OCI-LY3 (cell line): ENCODE measurements around the gene CLCN3.

ENCODE experiments used
- EZH2phosphoT487 ChIP-seq: fragments of 200-600 bp; shearing (Covaris generic); IDR thresholded peaks from 2 replicates; pipeline ENCODE4 v1.6.1; 2018; ENCODE audit warnings: antibody characterized with exemption, mixed run types, low read depth
- TF ChIP-seq, protein P1 (sequence below): fragments of 200-600, 300-600 bp; sonication (generic); IDR thresholded peaks from 2 replicates; pipeline ENCODE4 v1.5.1; 2014; ENCODE audit warnings: antibody characterized with exemption, low read length, low read depth

DNA sequence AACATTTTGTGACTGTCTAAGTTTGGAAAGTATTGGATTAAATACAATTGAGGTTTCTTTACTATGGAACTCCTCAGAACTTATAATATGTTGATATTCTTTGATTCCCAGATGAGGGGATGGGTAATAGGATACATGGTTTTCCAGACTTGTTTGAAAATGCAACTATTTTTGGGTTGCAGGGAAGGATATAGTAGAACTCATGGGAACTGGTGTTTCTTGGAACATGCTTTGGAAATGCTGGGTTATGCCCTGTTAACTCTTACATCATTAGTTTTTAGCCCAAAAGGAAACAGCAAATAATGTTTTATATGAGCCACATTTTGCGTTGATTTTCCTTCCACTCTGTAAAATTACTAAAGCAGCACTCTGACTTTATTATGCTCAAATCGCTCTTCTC, 95.4 kb downstream of the CLCN3 start:
- TF ChIP-seq EZH2phosphoT487 = no peak
- TF ChIP-seq, protein P1, sequence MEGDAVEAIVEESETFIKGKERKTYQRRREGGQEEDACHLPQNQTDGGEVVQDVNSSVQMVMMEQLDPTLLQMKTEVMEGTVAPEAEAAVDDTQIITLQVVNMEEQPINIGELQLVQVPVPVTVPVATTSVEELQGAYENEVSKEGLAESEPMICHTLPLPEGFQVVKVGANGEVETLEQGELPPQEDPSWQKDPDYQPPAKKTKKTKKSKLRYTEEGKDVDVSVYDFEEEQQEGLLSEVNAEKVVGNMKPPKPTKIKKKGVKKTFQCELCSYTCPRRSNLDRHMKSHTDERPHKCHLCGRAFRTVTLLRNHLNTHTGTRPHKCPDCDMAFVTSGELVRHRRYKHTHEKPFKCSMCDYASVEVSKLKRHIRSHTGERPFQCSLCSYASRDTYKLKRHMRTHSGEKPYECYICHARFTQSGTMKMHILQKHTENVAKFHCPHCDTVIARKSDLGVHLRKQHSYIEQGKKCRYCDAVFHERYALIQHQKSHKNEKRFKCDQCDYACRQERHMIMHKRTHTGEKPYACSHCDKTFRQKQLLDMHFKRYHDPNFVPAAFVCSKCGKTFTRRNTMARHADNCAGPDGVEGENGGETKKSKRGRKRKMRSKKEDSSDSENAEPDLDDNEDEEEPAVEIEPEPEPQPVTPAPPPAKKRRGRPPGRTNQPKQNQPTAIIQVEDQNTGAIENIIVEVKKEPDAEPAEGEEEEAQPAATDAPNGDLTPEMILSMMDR = no peak
